ENCODE measurements around the gene SPOPL.

DNA sequence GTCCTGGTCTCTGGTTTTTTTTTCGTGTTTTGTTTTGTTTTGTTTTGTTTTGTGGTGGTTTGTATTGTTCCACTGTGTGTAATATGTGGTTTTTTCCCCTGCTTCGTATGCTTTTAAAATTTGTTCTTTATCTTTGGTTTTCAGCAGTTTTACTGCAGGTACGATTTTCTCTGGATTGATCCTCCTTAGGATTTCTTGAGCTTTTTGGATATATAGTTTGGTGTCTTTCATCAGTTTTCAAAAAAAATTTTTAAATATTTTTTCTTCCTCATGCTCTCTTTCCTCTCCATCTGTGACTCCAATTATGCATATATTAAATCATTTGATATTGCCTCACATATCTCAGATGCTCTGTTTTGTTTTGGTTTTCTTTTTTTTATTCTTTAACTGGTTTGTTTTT lies 78.0 kb downstream of the SPOPL start:
- TF ChIP-seq MXI1 (IDR thresholded peaks at IDR 0.05; ENCODE audit: low read depth, low read length) (no peak), POLR2AphosphoS5 (IDR thresholded peaks at IDR 0.05; ENCODE audit: low read depth, low read length) (no peak), NFIC (IDR thresholded peaks at IDR 0.05; ENCODE audit: borderline replicate concordance) (no peak), EZH2phosphoT487 (IDR thresholded peaks at IDR 0.05; ENCODE audit: borderline replicate concordance, low read depth) (no peak), CTCF (IDR thresholded peaks at IDR 0.05) (no peak), TEAD4 (IDR thresholded peaks at IDR 0.05; ENCODE audit: borderline replicate concordance, insufficient read depth) (no peak)

Measured in SK-N-SH (cell line).